NCI-H345 treated with DMSO at 0.1 percent for 48 hours (cell line): ENCODE data around the gene GPX3.
A peak's percentile ranks its signal among the peaks of the same experiment; 100 is the strongest.

ENCODE experiments used
- DNase-seq: peaks from one replicate; lab custom pipeline; 2025; ENCODE audit not compliant: unreplicated experiment; lab: John Stamatoyannopoulos, UW

The GPX3 gene

DNA sequence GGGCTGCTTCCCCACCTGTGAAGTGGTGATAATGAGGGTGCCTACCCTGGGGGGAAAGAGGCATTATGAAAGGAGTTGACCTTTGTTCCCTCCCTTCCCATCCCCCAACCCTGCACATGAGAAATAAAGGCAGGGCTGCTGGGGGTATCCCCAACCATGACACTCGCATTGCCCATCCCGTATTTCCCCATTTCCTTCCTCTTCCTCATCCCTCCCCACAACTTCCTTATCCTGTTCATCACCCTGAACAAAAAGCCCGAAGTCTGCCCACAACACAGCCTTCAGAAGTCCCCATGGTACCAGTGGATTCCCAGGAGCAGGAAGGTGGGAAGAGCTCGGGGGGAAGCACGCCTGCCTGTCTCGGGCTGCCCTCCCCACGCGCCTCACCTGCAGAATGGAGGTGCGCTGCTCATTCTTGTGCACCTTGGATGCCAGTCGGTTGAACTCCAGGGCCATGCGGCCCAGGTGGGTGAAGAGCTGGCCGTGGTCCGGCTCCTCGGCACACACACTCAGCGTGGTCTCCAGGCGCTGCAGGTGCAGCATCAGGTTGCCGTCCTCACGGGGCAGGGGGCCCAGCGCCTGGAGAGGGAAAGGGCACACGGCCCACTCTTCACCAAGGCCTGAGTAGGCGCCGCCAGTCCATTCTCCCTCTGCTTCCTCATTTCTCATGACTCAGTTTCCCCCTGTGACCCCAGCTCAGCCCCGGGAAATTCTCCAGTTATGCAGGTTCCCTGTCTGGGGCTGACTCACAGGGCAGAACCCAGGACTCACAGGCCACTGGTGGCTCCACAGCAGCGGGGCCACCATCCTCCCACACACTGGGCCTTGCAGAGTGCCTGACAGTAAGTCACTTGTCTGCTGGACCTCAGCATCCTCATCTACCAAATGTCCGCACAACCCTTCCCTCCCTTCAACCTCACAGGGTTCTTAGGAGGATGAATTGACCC lies 36.3 kb downstream of the GPX3 start:
- DNase-seq: no peak

GRCh38 chr5:151058301-151058700 lies 37.9 kb downstream of the GPX3 start:
- no peak for DNase-seq

GRCh38 chr5:151058891-151059489 lies 38.6 kb downstream of the GPX3 start:
- no peak for DNase-seq

- no peak for DNase-seq
These were observed 40.4 kb downstream of the GPX3 start for GRCh38 chr5:151060742-151061141.

GRCh38 chr5:151062405-151063141 lies 42.2 kb downstream of the GPX3 start:
- no peak for DNase-seq

DNA sequence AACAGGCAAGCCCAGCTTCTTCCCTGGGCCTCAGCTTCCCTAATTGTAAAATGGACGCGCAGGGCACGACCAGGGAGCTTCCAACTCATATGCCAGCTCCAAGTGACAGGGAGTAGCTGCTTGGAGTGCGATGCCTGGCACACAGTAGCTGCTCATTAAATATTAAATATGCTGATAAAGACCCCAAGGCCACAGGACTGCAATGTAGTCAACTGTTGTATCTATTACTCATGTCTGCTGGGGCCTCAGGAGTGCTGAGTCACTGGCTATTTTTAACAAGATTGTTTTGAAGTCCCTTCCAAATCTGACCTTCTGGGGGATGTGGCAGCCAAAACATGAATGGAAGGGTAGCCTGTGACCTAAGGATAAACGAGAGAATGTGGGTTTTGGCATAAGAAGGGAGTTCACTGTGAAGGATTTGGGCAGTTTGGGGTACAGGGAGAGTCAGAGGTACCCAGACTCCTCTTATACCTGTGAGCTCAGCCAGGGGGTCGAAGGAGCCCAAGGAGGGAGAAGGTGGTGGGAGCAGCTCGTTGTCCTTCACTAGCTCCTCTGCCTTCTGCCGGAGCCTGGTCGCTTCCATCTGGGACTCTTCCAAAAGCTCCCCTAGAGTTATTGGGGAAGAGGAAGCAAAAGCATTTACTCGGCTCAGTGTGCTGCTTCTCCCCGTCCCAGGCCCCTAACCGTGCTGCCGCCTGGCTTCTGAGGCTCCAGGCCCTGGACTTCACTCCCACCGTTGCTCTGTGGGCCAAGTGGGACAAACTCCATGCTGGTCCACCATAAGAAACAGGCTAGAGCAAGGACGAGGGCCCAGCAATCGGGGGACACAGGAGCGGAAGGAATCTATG lies 43.0 kb downstream of the GPX3 start:
- no peak for DNase-seq

DNA sequence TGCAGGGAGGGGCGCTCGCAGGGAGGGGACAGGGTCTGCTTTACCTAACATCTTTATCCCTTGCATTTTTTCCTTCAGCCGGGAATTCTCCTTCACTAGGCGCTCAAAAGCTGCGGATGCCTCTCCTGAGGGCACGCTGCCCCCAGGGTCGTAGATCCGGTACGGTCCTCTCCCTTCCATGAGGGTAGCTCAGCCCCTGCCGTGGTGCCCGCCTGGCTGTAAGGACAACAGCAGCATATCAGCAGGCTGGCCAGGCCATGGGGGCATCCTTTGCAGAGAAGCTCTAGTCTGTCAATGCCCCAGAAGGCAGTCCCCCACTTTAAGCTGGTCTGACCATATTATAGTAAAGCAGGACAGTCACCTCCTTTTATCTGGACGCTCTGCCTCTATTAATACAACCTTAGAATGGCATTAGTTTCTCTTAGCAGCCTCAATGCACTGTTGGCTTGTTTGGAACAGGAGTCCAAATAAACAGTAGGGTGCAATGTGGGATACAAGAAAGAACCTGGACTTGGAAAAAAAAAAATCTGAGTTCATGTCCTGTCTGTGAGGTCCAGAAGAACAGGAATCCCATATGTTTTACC lies 44.6 kb downstream of the GPX3 start:
- no peak for DNase-seq

DNA sequence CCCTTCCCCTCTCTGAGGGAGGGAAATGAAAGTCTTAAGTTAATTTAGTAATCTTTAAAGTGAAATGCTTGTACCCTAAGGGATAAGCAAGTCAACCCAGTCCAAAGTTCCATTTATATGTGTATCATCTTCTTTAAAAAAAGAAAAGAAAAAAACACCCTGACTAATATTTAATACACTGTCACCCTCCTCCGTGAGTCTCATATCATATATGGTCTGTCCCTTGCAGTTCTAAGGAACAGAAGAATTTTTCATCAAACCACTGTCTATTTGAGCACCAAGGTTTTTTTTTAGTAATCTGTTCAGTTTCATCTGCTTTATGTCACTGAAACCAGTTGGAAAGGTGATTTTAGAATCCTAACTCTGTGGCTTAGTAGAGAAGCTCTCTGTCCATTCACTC lies 45.2 kb downstream of the GPX3 start:
- no peak for DNase-seq

DNA sequence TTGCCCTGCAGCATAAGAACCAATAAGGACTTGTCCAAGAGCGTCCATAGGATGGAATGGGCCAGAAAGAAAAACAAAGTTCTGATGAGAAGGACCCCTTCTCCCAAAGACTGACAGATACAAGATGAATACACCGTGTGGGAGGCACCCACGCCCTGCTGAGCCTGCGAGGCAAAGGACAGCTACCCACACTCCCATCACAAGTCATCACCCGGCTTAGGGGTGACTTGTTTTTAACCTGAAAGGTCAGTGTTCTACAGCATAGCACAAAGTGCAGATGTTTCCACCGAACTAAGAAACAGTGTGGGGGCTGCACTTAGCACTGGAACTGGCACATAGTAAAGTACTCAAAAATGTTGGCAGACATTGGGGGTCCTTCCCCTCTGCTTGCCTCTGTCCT lies 46.5 kb downstream of the GPX3 start:
- DNase-seq: no peak

DNA sequence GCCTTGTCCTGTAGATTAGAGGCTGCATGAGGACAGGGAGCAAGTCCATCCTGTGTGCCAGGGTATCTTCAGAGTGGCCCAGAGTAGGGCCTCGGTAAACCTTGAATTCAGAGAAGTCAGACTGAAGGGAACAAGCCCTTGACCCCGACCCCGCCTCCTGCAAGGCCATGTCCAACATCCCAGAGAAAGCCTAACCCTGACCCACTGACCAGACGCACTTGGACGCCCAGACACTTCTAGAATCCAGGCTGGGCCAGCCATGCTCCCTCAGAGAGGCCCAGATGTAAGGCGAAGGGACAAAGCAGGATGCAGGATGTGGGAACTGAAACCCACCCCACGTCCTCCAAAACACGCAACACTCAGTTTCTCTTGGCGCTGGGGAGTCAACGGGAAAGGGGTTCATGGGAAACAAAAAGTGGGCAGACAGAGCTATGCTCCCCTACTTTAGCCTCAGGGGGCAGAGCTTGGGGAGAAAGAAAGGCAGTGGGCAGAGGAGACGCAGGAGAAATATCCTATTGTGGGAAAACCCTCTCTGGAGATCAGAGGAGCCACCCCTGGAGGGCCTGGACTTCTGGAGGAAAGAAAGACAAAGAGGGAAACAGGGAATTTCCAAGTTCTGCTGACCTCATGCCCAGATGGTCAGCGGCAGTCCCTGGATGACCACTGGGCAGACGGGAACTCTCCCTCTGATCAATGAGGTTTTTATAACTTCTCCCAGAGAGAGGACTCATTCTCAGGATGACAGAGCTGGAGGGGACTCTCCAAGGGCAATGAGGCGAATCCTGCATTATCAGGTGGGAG lies 47.4 kb downstream of the GPX3 start:
- no peak for DNase-seq

DNA sequence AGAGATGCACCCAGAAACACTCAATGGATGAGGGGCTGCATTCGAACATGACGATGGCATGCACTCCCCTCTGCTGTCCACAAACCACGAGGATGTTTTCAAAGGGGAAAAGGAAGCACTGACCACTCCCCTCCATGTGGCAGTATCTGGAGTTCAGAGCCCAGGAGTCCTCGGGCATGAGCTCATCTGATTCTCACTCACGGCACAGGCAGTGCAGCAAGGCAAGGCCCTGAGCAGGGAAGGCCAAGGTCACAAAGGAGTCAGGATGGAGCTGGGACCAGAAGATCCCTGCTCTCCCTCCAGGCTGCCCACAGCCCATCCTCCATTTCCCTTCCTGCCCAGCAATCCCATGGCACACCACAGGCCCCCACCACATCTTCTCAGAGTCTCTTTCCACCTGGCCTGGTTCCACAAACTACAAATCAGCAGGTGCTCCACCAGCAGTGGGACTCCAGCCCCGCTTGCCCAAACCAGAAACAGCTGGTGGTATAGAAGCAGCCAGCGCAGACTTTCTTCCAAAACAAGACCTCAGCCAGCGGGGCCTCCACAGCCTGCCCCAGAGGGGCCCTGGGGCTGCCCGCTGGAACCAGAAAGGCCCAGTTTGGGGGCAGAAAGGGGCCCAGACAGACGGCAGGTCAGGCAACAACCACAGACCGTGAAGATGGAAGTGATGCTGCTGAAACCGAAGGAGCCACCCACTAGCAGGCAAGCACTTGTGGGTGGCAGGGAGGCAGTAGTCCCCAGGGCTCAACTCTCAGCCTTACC lies 48.2 kb downstream of the GPX3 start:
- peak; percentile 52 for DNase-seq

GRCh38 chr5:151070449-151070848 lies 50.1 kb downstream of the GPX3 start:
- DNase-seq: no peak

- DNase-seq: no peak
These were observed 50.6 kb downstream of the GPX3 start for GRCh38 chr5:151071021-151071420.

GRCh38 chr5:151071848-151072629 lies 51.6 kb downstream of the GPX3 start:
- DNase-seq: no peak

- no peak for DNase-seq
These were observed 52.2 kb downstream of the GPX3 start for GRCh38 chr5:151072630-151073025.

- DNase-seq: no peak
These were observed 52.9 kb downstream of the GPX3 start for GRCh38 chr5:151073280-151073679.

DNA sequence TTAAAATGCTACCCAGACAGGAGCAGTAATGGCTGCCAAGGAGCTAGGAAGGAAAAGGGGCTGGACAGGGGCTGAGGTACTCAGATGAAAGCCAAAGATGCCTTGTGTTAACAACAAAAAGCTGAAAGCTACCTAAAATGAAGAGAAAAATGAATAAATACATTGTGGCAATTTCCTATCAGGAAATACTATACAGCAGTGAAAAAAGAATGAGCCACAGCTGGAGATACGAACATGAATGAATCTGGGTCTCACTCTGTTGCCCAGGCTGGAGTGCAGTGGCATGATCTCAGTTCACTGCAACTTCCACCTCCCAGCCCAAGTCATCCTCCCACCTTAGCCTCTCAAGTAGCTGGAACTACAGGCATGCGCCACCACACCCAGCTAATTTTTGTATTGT lies 54.2 kb downstream of the GPX3 start:
- no peak for DNase-seq

- DNase-seq: no peak
These were observed 55.4 kb downstream of the GPX3 start for GRCh38 chr5:151075698-151076331.
